ENCODE measurements around the gene TTC6.

Gene TTC6

GRCh38 chr14:37597914-37598746 lies 2.7 kb downstream of the TTC6 start:
- DNase-seq, result no peak

GRCh38 chr14:37598747-37599506 lies 3.5 kb downstream of the TTC6 start:
- DNase-seq, result no peak

GRCh38 chr14:37599507-37600368 lies 4.3 kb downstream of the TTC6 start:
- no peak for DNase-seq

- DNase-seq, result no peak
Observed at GRCh38 chr14:37600880-37601741, 5.7 kb downstream of the TTC6 start.

GRCh38 chr14:37601865-37602264 lies 6.4 kb downstream of the TTC6 start:
- no peak for DNase-seq

GRCh38 chr14:37602605-37603453 lies 7.4 kb downstream of the TTC6 start:
- no peak for DNase-seq

GRCh38 chr14:37603688-37604251 lies 8.3 kb downstream of the TTC6 start:
- DNase-seq, result no peak

- DNase-seq, result no peak
Observed at GRCh38 chr14:37606678-37607077, 11.2 kb downstream of the TTC6 start.

- DNase-seq, result no peak
Observed at GRCh38 chr14:37608649-37609048, 13.2 kb downstream of the TTC6 start.

- DNase-seq, result no peak
Observed at GRCh38 chr14:37610945-37611523, 15.6 kb downstream of the TTC6 start.

- DNase-seq, result no peak
Observed at GRCh38 chr14:37615582-37616289, 20.3 kb downstream of the TTC6 start.

- no peak for DNase-seq
Observed at GRCh38 chr14:37616853-37617252, 21.4 kb downstream of the TTC6 start.

GRCh38 chr14:37617864-37618365 lies 22.5 kb downstream of the TTC6 start:
- no peak for DNase-seq

GRCh38 chr14:37618498-37619028 lies 23.1 kb downstream of the TTC6 start:
- no peak for DNase-seq

GRCh38 chr14:37620856-37621255 lies 25.4 kb downstream of the TTC6 start:
- no peak for DNase-seq

- DNase-seq, result no peak
Observed at GRCh38 chr14:37622231-37622923, 26.9 kb downstream of the TTC6 start.

- no peak for DNase-seq
Observed at GRCh38 chr14:37623426-37623951, 28.1 kb downstream of the TTC6 start.

- DNase-seq, result no peak
Observed at GRCh38 chr14:37623971-37624370, 28.5 kb downstream of the TTC6 start.
